OCI-M1 (cell line): ENCODE results near the gene CHMP2A.
A peak's percentile ranks its signal among the peaks of the same experiment; 100 is the strongest.

Experiments used
- DNase-seq: peaks from one replicate; lab custom pipeline; 2025; lab: John Stamatoyannopoulos, UW

Gene CHMP2A

GRCh38 chr19:58538257-58539168 is 16.4 kb downstream of the CHMP2A start:
- no peak for DNase-seq

DNA sequence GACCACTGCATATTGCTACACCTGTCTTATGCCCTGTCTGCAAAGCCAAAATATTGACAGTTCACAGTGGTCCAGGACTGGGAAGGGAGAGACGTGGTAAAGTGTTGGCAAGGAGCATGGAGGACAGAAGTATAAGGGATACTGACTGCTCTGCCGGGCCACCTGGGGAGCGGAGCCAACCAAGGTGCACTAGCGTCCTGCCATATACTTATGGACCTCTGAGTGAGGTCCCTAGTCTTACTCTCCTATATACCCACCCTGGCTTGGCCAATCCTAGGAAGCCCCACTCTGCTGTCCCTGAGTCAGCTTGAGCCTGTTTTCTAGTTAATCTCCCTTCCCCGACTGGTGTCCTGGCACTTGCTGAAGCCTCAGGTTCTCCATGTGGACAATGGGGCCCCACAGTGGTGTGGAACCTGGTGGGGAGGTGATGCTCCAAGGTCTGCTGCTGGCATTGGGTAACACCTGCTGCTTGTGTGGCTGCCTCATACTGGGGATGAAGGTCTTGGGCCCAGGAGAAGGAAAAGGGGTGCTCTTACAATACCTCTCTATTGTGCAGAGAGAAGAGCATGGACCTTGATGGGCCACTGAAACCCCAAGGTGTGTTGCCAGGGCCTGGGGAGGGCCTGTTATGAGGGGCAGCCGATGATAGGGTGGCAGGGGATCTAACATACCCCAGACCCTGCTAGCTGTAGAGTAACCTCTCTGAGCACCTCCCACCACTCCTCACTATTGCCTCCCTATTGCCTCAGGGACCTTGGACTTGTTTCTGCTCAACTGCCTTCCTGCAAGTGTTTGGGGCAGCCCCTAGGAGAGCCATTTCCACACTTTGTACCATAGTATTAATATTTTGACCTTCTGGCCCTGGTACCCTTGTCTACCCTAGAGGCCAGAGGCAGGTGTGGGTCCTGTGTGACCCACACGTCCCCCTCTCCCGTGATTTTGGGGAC is 17.8 kb downstream of the CHMP2A start:
- DNase-seq, result peak; percentile 18

- DNase-seq, result no peak
Measured at GRCh38 chr19:58535857-58536256, 19.0 kb downstream of the CHMP2A start.

DNA sequence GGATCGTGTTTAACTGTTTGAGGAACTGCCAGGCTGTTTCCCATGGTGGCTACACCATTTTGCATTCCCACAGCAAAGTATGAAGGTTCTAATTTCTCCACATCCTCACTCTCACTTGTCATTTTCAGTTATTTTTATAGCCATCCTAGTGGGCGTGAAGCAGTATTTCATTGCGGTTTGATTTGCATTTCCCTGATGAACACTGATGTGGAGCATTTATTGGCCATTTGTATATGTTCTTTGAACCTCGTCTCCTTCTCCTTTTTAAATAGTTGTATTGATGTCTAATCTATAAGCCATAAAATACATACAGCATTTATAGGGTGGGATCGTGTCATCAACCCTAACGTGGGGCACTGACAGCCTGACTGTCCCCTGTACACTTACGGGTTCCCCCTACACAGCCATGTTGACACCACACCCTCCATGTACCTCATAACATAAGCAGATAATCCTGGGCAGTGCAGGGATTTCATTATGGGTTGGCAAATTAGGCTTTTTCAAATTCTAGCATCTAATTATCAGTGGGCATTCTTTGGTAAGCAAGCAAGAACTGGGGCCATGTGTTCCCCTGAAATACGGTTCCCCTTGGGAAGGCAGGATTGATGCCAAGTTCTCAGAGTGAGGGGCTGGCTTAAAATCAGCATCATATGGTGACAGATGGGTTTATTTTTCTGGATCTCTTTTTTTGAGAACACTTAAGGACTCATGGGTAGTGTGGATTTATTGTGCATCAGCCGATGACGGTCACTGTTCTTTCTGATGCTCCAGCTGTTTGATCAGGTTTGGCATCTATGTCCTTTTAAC is 23.7 kb downstream of the CHMP2A start:
- no peak for DNase-seq

- DNase-seq, result no peak
Measured at GRCh38 chr19:58529405-58529804, 25.5 kb downstream of the CHMP2A start.

GRCh38 chr19:58522709-58523108 is 32.2 kb downstream of the CHMP2A start:
- no peak for DNase-seq

DNA sequence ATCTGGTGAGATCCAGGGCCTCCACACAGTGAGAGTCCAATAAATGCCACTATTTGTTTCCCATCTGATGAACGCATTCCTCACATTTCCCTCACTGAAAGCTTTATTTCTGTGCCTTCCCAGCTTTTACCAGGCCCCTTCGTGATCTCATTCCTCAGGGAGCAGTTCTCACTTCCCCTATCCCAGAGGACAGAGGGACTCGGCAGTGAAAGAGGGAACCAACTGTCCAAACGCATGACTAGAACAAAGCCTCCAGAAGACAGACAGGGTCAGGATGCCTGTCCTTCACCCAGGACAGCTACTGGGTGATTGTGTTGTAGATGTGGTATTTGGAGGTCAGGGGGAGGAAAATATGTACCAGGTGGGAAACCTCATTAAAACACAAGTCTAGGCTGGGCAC is 33.3 kb downstream of the CHMP2A start:
- no peak for DNase-seq

- no peak for DNase-seq
Measured at GRCh38 chr19:58520257-58520599, 34.7 kb downstream of the CHMP2A start.

- DNase-seq, result peak; percentile 99
Measured at GRCh38 chr19:58519355-58520256, 35.3 kb downstream of the CHMP2A start, which contains the start of gene ZBTB45. Gene ZBTB45 (minus strand): TSS chr19:58519810. CDS start chr19:58517673, 2,137 bp downstream.

GRCh38 chr19:58519087-58519354 is 35.9 kb downstream of the CHMP2A start:
- peak; percentile 89 for DNase-seq

DNA sequence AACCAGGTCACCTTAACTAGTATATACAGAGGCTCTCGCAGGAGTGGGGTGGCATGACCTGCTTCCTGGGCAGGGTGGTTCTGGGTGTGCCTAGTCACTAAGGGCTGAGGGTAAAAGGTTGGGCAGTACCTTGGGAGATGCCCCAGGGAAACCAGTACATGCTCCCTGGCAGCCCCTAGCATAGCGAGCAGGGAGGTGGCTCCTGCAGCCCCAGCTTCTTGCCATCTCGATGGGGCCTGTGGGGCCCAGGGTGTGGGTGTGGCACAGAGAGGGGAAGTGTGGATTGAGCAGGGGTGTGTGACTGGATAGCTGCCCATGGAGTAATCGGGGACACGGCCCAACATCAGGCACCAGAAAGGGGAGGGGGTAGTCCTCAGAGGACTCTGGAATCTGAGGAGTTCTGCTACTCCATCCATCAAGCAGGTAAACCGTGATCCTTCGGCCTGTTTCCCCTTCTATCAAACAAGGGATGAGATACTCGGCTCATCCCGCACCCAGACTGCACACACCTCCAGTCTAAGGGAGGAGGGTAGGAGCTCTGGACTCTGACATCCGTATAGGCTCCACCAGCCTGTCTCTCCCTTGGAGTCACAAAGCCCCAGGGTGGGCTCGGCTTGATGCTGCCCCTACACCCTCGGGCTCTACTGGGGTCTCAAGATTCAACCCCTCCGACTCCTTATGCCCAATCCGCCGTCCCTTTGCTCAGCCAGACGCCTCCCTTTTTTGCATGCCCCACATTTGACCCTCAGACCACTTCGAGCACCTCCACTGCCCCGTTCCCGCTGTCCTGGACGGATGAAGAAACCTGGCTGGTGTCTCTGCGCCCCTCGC is 36.4 kb downstream of the CHMP2A start:
- DNase-seq, result peak; percentile 61

DNA sequence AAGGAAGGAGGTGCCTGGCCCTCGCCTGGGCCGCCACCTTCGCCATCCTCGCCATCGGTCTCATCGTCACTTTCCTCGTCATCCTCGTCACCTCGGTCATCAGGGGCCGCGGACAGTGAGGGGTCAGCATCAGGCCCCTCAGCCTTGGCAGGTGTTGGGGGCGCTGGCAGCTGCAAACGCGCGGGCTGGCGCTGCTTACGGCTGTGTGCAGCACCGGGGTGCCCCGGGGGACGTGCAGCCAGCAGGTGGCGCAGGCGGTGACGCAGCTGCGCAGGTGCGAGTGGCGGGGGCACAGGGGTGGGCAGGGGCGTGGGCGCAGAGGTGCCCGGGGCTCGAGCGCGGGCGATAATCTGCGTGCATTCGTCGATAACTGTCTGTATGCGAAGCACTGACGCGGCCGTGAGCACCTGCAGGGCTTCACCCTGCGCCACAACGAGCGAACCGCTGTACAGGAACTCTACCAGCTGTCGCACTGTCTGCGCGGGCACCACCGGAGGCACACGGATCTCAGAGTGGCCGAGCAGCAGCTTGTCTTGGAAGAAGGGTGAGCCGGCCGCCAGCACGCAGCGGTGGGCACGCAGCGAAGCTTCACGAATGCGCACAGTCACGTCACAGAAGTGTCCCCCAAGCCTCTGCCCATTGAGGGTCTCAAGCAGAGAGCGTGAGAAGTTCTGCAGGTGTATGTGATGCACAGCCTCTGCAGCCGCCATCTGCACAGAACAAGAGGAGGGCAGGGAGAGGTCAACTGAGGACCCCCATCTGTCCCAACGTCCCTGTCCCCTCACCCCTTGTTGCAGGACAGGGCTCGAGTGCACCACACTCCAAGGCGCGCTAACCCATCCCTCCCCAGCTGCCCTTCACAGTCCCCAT is 37.7 kb downstream of the CHMP2A start:
- no peak for DNase-seq

- no peak for DNase-seq
Measured at GRCh38 chr19:58516246-58516836, 38.6 kb downstream of the CHMP2A start.

- DNase-seq, result no peak
Measured at GRCh38 chr19:58515259-58515658, 39.6 kb downstream of the CHMP2A start.

GRCh38 chr19:58514564-58515022 is 40.3 kb downstream of the CHMP2A start:
- peak; percentile 37 for DNase-seq

DNA sequence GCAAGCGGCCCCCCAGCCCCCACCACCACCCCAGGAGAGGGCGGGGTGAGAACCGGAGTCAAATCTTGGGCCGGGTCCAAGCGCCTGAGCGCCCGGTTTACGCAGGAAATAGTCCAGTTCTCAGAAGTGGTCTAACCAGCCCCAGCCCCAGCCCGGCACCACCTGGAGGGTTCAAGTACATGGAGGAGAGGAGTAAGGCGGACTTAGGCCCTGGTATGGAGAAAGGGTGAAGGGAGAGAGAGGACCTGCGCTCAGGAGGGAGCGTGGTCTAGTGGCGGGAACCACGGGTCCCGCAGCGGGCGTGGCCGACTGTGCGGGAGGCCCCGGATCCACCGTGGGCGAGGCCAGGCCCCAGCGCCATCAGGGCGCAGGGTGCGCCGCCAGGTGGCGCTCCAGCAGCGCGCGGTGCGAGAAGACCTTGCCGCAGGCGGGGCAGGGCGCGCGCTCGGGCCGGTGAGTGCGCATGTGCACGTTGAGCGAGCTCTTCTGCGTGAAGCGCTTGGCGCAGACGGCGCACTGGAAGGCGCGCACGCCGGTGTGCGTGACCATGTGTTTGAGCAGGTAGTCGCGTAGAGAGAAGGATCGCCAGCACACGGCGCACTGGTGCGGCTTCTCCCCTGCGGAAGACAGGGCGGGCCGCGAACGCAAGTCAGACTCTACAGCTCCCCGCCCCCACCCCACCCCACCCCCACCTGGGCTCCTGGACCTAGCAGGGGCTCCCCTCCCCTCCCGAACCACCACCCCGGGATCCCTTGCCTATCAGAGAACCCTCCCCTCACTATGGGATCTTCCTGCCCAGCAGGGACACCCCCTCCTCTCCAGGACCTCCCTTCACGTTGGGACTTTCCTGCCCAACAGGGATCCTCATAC is 41.0 kb downstream of the CHMP2A start:
- peak; percentile 99 for DNase-seq

- no peak for DNase-seq
Measured at GRCh38 chr19:58513213-58513693, 41.7 kb downstream of the CHMP2A start.
